ENCODE data around the gene NAGLU. TPM values are rescaled to one million over a fixed set of nuclear protein-coding genes. Genes with fewer than 3 reads are reported as not detected.
"Not testable (repeated sequence)": the region's sequence is repeated elsewhere in the genome, so short reads cannot be mapped to it uniquely, and the experiment has no call there.

Gene NAGLU
- total RNA-seq, 2 donors from 2014 or later, result 13.1 to 16.9 TPM

DNA sequence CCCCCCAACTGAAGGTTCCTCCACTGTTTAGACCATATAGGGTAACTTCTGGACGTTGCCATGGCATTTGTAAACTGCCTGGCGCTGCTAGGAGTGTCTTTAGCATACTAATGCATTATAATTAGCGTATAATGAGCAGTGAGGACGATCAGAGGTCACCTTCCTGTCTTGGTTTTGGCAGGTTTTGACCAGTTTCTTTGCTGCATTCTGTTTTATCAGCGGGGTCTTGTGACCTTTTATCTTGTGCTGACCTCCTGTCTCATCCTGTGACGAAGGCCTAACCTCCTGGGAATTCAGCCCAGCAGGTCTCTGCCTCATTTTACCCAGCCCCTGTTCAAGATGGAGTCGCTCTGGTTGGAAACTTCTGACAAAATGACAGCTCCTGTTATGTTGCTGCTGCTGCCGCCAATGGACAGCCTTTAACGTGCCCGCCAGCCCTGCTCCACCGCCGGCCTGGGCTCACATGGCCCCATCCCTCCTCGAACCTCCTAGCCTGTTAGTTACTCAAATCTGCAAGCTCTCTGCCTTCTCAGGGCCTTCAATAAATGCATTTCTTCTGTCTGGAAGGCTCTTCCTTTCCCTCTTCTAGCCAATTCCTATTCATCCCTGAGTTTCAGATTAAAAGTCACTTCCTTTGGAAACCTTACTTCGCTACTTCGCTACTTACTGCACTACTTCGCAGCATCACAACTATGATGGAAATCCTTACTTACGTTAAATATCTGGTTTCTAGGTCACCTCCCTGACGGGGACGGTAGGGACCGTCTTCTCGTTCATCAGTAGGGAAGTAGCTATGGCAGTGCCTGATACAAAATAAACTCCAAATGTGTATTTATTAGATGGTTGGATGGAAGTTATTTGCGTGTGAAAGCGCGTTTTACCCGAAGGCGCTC is 640 bp upstream of the NAGLU start:
- H3K27ac Mint-ChIP-seq, result peak overlapping the region; percentile 46 to 97
- peaks cover 5 to 8% of the 10 kb centered on the region in 2 donors for H3K36me3 Mint-ChIP-seq
- H3K9me3 Mint-ChIP-seq, result no peaks in the 10 kb centered on the region
- no peak for DNase-seq (ENCODE audit: low spot score in 2 of 2)
- no peak for ATAC-seq

DNA sequence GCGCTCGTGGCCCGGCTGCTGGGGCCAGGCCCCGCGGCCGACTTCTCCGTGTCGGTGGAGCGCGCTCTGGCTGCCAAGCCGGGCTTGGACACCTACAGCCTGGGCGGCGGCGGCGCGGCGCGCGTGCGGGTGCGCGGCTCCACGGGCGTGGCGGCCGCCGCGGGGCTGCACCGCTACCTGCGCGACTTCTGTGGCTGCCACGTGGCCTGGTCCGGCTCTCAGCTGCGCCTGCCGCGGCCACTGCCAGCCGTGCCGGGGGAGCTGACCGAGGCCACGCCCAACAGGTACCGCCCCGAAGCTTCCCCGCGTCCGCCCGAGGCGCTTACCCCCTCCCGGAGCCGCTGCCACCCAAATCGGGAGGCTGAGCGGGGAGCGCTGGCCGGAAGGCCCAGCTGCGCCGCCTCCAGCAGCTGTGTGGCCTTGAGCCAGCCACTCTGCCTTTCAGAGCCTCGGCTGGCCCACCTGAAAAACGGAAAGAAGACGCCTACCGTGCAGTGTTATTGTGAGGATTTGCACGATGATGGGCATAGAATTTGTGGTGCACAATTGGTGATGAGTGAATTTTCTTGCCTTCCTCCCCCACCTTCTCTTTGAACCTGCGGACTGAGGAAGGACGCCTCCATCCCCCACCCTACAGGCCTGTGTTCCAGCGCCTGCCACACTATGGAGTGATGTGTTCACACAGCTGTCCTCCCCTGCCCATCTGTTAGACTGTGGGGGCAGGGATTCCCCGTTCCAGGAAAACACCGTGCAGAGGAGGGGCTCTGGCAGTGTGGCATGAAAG is 523 bp downstream of the NAGLU start:
- peak; percentile 75 to 85 for ATAC-seq
- Mint-ChIP-seq H3K27ac (peak overlapping the region; percentile 92 to 97), H3K36me3 (peaks cover 12 to 16% of the 10 kb centered on the region in 2 donors), H3K9me3 (no peaks in the 10 kb centered on the region)
- peak; percentile 77 to 89 for DNase-seq (ENCODE audit: low spot score in 2 of 2)

DNA sequence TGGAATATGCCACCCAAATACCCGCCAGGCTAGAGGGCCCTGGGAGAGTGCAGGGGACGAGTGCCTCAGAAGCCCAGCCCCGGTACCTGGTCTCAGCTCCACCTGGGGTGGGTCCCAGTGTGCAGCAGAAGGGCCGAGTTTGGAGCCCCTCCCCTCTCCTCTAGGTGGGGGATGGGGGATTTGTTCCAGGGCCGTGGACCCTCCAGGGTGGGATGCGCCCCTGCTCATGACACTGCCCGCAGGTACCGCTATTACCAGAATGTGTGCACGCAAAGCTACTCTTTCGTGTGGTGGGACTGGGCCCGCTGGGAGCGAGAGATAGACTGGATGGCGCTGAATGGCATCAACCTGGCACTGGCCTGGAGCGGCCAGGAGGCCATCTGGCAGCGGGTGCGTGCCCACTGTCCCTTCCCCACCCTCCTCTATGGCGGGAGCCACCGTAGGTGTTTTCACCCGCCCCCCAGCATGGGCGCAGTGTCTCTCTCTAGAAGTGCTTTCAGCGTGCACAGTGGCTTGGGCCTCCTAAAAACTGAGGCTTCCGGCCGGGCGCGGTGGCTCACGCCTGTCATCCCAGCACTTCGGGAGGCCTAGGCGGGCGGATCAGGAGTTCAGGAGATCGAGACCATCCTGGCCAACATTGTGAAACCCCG is 1.2 kb downstream of the NAGLU start:
- no peaks in the 10 kb centered on the region for H3K9me3 Mint-ChIP-seq

DNA sequence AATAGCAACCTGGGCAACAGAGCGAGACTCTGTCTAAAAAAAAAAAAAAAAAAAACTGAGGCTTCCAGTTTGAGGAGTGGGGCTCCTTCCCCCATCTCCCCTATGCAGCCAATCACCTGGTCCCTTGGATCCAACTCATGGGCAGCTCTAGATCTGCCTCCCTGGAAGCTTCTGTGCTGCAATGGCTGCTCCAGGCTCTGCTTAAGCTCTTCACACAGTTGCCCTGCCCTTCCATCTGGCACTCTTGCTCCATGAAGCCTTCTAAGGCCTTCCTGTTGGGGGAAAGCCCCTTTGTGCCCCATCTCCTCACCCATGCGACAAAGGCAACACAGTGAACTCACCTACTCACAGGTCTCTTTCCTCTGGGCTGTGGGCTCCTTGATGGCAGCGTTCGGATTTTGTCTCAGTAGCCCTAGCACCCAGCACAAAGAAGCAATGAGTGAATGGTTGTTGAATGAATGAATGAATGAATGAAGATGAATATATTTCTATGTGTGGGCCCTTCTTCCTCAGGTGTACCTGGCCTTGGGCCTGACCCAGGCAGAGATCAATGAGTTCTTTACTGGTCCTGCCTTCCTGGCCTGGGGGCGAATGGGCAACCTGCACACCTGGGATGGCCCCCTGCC is 1.9 kb downstream of the NAGLU start:
- H3K36me3 Mint-ChIP-seq, result peaks cover 13 to 18% of the 10 kb centered on the region in 2 donors
- no peak for ATAC-seq
- H3K9me3 Mint-ChIP-seq, result no peaks in the 10 kb centered on the region
- DNase-seq (ENCODE audit: low spot score in 2 of 2), result no peak
- H3K27ac Mint-ChIP-seq, result no peak overlapping the region

More for the DNA sequence above, 1.2 kb downstream of the NAGLU start:
- H3K27ac Mint-ChIP-seq, result peak overlapping the region in 1 of 2 donors; percentile 97
- ATAC-seq (no peak), DNase-seq (ENCODE audit: low spot score in 2 of 2) (no peak)
- peaks cover 13 to 16% of the 10 kb centered on the region in 2 donors for H3K36me3 Mint-ChIP-seq

DNA sequence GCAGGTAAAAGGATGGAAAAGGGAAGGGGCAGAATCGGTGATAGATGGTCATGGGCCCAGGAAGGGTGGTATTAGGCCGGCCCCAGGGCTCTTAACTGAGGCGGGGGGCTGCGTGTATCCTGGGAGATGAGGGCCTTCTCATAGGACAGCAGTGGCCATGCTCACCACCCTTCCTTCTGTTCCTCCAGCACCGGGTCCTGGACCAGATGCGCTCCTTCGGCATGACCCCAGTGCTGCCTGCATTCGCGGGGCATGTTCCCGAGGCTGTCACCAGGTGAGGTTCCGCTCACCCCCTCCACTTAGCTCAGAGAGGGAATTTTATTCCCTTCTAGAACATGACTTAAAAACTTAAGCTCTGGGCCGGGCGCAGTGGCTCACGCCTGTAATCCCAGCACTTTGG is 2.4 kb downstream of the NAGLU start:
- DNase-seq (ENCODE audit: low spot score in 2 of 2) (no peak), ATAC-seq (no peak)
- peaks cover 13 to 22% of the 10 kb centered on the region in 2 donors for H3K36me3 Mint-ChIP-seq
- no peak overlapping the region for H3K27ac Mint-ChIP-seq
- no peaks in the 10 kb centered on the region for H3K9me3 Mint-ChIP-seq

DNA sequence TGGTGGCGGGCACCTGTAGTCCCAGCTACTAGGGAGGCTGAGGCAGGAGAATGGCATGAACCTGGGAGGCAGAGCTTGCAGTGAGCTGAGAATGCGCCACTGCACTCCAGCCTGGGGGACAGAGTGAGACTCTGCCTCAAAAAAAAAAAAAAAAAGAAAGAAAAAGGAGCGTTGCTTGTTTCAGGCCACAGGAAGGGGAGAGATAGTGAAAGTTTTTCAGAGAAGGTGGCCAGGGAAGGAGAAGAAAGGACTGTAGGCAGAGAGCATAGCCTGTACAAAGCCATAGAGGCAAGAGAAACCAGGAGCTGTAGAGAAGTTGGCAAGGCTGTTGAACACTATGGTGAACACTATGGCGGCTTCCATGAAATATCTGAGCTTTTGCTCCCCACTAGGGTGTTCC is 4.5 kb downstream of the NAGLU start:
- Mint-ChIP-seq H3K36me3 (peaks cover 12 to 22% of the 10 kb centered on the region in 2 donors), H3K27ac (peak overlapping the region; percentile 57 to 73)
- H3K9me3 Mint-ChIP-seq; DNase-seq (ENCODE audit: low spot score in 2 of 2); ATAC-seq: not testable (repeated sequence)

DNA sequence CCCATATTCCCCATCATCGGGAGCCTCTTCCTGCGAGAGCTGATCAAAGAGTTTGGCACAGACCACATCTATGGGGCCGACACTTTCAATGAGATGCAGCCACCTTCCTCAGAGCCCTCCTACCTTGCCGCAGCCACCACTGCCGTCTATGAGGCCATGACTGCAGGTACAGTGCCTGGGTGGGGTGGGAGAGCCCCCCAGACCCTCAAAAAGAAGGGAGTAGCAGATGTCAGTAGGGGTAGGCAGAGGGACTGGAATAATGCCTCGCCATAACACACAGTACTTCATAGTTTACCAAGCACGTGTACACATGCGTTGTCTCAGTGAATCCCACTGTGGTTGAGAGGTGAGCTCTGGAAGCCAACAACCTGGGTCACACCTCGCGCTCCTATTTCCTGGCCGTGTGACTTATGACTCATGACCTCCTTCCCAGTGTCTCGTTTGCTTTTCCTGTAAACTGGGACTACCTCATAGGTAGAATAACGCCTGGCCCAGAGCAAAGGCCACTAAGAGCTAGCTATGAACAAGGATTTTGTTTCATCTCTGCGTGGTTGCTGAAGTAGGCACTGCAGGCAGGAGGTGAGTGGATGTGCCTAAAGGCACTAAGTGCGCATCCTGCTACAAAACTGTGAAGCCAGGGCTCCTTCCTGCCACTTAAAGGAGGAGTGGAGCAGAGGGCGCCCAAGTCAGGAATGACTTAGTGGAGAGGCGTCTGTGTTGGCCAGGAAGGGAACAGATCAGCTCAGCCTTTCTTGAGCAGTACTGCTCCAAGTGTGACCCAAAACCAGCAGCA is 5.2 kb downstream of the NAGLU start:
- Mint-ChIP-seq H3K9me3 (no peaks in the 10 kb centered on the region), H3K27ac (peak overlapping the region; percentile 63 to 73), H3K36me3 (peaks cover 8 to 22% of the 10 kb centered on the region in 2 donors)
- ATAC-seq, result peak; percentile 47 to 72
- DNase-seq (ENCODE audit: low spot score in 2 of 2), result peak in 1 of 2 donors; percentile 35

DNA sequence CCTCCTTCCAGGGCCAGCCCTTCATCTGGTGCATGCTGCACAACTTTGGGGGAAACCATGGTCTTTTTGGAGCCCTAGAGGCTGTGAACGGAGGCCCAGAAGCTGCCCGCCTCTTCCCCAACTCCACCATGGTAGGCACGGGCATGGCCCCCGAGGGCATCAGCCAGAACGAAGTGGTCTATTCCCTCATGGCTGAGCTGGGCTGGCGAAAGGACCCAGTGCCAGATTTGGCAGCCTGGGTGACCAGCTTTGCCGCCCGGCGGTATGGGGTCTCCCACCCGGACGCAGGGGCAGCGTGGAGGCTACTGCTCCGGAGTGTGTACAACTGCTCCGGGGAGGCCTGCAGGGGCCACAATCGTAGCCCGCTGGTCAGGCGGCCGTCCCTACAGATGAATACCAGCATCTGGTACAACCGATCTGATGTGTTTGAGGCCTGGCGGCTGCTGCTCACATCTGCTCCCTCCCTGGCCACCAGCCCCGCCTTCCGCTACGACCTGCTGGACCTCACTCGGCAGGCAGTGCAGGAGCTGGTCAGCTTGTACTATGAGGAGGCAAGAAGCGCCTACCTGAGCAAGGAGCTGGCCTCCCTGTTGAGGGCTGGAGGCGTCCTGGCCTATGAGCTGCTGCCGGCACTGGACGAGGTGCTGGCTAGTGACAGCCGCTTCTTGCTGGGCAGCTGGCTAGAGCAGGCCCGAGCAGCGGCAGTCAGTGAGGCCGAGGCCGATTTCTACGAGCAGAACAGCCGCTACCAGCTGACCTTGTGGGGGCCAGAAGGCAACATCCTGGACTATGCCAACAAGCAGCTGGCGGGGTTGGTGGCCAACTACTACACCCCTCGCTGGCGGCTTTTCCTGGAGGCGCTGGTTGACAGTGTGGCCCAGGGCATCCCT is 7.4 kb downstream of the NAGLU start:
- peaks cover 8 to 22% of the 10 kb centered on the region in 2 donors for H3K36me3 Mint-ChIP-seq
- H3K27ac Mint-ChIP-seq, result peak overlapping the region in 1 of 2 donors; percentile 86
- ATAC-seq, result no peak
- DNase-seq (ENCODE audit: low spot score in 2 of 2), result no peak
- H3K9me3 Mint-ChIP-seq, result no peaks in the 10 kb centered on the region

DNA sequence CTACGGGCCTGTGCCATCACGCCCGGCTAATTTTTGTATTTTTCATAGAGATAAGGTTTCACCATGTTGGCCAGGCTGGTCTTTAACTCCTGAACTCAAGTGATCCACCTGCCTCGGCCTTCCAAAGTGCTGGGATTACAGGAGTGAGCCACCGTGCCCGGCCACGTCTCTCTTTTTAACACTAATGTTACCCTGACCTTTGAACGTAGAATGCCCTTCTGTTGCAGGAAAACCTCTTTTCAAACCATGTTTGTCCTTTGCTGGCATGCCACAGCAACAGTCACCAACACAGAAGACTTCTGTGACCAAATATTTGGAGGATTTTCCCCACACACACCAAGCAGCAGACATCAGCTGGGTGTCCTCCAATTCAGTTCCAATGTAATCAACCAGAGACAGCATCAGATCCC is 8.8 kb downstream of the NAGLU start:
- Mint-ChIP-seq H3K27ac (no peak overlapping the region), H3K9me3 (no peaks in the 10 kb centered on the region), H3K36me3 (peaks cover 8 to 19% of the 10 kb centered on the region in 2 donors)
- ATAC-seq, result no peak
- no peak for DNase-seq (ENCODE audit: low spot score in 2 of 2)

DNA sequence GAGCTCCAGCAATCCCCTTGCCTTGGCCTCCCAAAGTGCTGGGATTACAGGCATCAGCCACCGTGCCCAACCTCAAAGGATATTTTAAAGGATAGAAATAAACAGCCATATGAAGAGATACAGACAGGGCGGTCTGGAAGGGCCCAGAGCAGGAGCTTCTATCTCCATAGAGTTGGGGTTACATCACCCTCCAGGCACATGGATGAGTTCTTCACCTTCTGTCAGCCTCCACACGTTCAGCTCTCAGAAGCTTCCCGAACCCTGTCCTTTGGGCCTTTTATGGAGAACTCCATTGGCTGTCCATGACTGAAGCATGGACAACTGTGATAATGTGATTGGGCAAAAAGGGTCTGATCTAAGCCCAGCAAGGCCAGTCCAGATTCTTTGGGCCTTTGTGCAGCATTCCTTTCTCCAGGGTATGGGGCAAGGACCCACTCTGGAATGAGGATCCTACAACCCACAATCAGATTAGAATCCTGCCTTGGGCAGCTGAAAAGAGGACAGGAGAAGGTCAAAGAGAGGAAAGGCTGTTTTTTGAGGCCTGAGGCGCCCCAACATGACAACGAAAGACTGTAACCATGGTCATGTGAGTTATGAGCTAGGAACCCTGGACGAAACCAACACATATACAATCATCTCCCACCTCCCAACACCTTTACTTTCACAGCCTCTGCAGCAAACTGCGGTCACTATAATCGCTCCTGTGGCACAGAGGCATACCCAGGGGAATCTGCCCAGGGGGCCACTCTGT is 9.9 kb downstream of the NAGLU start:
- not testable (repeated sequence) for H3K9me3 Mint-ChIP-seq; DNase-seq (ENCODE audit: low spot score in 2 of 2); H3K27ac Mint-ChIP-seq; H3K36me3 Mint-ChIP-seq; ATAC-seq

DNA sequence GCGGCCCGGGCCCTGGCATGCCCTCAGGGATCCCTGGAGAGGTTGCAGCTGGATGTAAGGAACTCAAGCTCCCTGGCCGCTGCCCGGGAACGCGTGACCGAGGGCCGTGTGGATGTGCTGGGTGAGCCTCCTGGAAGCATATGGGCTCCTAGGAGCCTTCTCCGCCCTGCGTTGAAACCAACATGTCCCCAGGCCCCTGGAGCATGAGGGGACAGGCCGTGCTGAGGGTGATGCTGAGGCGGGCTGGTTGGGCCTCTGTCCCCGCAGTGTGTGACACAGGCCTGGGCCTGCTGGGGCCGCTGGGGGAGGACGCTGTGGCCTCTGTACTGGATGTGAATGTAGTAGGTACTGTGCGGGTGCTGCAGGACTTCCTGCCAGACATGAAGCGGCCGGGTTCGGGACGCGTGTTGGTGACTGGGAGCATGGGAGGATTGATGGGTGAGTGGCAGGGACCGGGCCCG is 11.0 kb downstream of the NAGLU start:
- Mint-ChIP-seq H3K36me3 (peaks cover 0 to 6% of the 10 kb centered on the region in 2 donors), H3K9me3 (no peaks in the 10 kb centered on the region), H3K27ac (no peak overlapping the region)
- ATAC-seq (no peak), DNase-seq (ENCODE audit: low spot score in 2 of 2) (no peak)

DNA sequence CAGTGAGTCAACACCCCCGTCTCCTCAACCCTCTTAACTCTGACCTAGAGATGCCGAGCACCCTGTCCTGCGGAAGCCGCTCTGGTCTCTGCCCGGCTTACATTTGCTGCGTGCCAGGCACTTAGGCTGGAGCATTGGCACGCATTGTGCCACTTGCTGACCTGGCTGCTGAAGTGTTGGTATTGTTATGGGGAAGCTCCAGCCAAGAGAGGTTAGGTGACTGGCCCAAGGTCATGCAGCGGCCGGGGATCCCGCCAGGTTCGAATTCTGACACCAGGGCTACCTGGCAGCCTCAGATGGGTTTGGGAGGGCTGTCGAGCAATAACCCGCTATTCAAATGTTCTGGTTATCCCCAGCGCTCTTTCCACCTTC is 11.6 kb downstream of the NAGLU start:
- ATAC-seq (no peak), DNase-seq (ENCODE audit: low spot score in 2 of 2) (no peak)
- Mint-ChIP-seq H3K27ac (no peak overlapping the region), H3K36me3 (peaks cover 0 to 6% of the 10 kb centered on the region in 2 donors), H3K9me3 (no peaks in the 10 kb centered on the region)

DNA sequence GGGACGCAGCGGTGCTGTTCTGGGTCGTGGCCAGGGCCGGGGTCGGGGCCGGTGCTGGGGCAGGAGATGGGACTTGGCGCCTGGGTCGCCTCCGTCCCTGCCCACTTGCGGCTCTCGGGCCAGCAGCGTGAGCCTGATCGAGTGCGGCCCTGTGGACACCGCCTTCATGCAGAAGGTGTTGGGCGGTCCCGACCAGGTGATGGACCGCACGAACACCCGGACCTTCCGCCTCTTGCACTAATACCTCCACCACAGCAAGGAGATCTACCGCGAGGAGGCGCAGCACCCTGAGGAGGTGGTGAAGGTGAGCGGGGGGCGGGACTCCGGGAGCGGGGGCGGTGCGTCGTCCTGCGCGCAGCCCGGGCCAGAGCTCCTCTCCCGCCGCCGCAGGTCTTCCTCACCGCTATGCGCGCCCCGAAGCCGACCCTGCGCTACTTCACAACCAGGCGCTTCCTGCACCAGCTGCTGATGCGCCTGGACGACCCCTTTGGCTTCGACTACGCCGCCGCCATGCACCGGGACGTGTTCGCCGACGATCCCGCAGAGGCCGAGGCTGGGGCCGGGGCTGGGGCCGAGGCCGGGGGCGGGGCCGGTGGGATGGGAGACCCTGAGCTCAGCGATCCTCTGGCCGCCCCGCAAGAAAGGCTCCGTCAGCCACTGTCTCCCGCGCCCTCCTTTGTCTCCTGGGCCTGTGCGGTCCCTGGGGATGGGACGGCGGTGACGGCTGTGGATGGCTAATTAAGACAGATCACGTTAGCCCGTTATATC is 12.2 kb downstream of the NAGLU start:
- ATAC-seq, result peak; percentile 83 to 85

More for the DNA sequence above, 12.2 kb downstream of the NAGLU start:
- Mint-ChIP-seq H3K36me3 (peaks cover 0 to under 1% of the 10 kb centered on the region in 2 donors), H3K9me3 (no peaks in the 10 kb centered on the region), H3K27ac (no peak overlapping the region)
- DNase-seq (ENCODE audit: low spot score in 2 of 2), result peak in 1 of 2 donors; percentile 78

All from activated naive CD4-positive, alpha-beta T cell treated with anti-CD3 and anti-CD28 coated beads, Interleukin-2, amount 50 U/mL, for 72 hours (primary cell).